ENCODE measurements around the gene HES6.

- TF ChIP-seq, protein P1, sequence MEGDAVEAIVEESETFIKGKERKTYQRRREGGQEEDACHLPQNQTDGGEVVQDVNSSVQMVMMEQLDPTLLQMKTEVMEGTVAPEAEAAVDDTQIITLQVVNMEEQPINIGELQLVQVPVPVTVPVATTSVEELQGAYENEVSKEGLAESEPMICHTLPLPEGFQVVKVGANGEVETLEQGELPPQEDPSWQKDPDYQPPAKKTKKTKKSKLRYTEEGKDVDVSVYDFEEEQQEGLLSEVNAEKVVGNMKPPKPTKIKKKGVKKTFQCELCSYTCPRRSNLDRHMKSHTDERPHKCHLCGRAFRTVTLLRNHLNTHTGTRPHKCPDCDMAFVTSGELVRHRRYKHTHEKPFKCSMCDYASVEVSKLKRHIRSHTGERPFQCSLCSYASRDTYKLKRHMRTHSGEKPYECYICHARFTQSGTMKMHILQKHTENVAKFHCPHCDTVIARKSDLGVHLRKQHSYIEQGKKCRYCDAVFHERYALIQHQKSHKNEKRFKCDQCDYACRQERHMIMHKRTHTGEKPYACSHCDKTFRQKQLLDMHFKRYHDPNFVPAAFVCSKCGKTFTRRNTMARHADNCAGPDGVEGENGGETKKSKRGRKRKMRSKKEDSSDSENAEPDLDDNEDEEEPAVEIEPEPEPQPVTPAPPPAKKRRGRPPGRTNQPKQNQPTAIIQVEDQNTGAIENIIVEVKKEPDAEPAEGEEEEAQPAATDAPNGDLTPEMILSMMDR (IDR thresholded peaks at IDR 0.05; ENCODE audit: control extremely low read depth in 1 of 3, insufficient read depth in 1 of 3, low read depth in 1 of 3, low read length in 3 of 3), result no peak
- TF ChIP-seq NRF1 (IDR thresholded peaks at IDR 0.05; ENCODE audit: low read depth, low read length) (no peak), POLR2AphosphoS5 (IDR thresholded peaks at IDR 0.05; ENCODE audit: low read depth, low read length) (no peak)
Measured at GRCh38 chr2:238242731-238243495, 3.1 kb upstream of the HES6 start.
